Vagina (tissue), 2 donors: ENCODE results near the gene SLC10A7.

ENCODE experiments used
- POLR2A ChIP-seq, 2 donors: fragments of 450-650 bp; IDR thresholded peaks; one replicate each; pipeline ENCODE4 v1.6.1; 2017; ENCODE audit warnings: antibody characterized with exemption in 2 of 2, mild to moderate bottlenecking in 2 of 2, moderate library complexity in 2 of 2
- TF ChIP-seq, protein P1 (sequence below), 3 experiments: fragments of 450-650 bp in 2 of 3; fragments of 200-600 bp in 1 of 3; sonication (generic) in 1 of 3; IDR thresholded peaks; one replicate each; pipeline ENCODE4 v1.5.1; 2017 to 2019; ENCODE audit warnings: antibody characterized with exemption in 3 of 3, mild to moderate bottlenecking in 2 of 3, moderate library complexity in 2 of 3

DNA sequence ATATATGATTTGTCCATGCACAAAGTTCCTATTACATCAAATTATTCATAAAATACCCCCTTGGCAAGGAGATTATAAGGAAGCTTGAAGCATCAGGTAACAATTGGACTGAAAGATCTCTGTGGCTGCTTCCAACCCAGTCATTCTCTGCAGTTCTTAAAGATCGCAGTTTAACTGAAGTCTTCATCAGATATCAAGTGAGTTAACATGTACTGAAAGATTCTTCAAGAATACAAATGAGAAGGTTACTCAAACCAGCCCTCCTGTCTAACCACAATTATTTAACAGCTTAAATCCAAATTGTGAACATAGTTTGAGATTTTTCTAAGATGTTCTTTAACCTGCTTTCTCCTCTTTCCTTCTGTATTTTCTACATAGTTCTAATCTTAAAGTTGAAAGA, 56.1 kb downstream of the SLC10A7 start:
- TF ChIP-seq, protein P1, sequence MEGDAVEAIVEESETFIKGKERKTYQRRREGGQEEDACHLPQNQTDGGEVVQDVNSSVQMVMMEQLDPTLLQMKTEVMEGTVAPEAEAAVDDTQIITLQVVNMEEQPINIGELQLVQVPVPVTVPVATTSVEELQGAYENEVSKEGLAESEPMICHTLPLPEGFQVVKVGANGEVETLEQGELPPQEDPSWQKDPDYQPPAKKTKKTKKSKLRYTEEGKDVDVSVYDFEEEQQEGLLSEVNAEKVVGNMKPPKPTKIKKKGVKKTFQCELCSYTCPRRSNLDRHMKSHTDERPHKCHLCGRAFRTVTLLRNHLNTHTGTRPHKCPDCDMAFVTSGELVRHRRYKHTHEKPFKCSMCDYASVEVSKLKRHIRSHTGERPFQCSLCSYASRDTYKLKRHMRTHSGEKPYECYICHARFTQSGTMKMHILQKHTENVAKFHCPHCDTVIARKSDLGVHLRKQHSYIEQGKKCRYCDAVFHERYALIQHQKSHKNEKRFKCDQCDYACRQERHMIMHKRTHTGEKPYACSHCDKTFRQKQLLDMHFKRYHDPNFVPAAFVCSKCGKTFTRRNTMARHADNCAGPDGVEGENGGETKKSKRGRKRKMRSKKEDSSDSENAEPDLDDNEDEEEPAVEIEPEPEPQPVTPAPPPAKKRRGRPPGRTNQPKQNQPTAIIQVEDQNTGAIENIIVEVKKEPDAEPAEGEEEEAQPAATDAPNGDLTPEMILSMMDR (IDR thresholded peaks at IDR 0.05) = no peak
- TF ChIP-seq POLR2A (IDR thresholded peaks at IDR 0.05) = no peak
